Activated CD8-positive, alpha-beta memory T cell treated with anti-CD3 and anti-CD28 coated beads, Interleukin-2, amount 50 U/mL, for 4 hours (primary cell): Measurements from ENCODE around the gene PUS10.
"Not testable (repeated sequence)": the region's sequence is repeated elsewhere in the genome, so short reads cannot be mapped to it uniquely, and the experiment has no call there.

Source experiments
- DNase-seq: peaks from one replicate; pipeline ENCODE4 v3.0.0-alpha.2; 2020

Gene PUS10

DNA sequence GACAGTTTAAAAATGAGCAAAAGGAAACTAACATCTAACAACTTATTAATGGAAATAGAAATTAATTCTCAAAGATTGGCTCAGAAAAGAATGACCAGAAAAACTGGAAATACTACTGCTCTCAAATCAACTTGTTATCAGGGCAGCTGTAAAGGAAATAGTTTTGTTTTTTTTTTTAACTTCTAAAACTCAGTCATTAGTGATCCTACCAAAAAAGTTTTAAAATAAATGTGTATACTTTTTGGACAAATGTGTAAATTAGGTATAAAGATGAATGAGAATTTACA is 52.6 kb downstream of the PUS10 start:
- no peak for DNase-seq

DNA sequence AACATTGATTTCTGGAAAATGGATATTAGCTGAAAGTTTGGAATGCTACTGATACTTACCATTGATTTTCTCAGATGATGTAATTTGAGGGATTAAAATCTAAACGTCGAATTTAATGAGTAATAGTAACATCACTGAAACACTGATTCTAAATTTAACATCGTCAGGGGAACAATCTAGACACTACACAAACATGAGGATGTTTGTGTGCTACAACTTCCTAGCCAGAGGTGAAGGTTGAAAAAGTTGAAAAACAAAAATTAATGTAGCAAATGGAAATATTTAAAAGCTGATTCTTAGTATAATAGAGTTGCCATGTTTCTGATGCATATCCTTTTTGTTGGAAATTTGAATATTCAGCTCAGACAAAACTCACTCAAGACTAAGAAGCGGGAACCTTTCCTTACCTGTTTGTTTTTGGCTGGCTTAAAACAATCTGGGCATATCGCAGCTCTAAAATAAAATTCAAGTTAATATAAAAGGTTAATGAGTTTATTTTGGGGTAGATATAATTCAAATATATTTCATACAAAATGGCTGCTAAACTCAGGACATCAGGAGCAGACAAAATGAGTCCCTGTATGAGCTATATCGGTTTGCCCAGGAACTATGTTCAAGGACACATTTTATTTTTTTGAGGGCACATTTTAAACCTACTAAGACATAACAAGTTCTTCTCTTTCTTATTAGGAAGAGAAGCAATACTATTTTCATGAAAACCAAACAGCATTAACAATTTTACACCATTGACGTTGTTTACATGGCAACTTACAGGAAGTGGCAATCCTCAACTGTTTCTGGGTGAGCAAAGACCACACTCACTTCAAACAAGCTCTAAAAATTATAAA is 53.2 kb downstream of the PUS10 start:
- DNase-seq = no peak

DNA sequence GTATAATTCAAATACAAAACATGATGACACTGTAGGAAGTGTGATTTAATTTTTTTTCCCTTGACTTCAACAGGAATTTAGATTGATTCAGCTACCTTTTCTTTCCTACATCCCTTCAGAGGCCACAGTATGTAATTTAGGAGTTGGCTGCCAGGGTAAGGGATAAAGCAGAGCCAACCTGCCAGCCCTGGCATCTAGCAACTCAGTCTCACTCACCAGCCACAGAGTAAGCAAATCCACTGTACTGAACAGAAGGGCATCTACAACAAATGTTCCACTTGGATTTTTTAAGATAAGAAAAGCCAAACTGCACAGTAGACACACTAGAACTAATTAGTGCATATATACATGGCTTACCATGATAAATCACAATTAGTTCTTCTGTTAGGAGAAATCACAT is 54.9 kb downstream of the PUS10 start:
- DNase-seq = no peak

DNA sequence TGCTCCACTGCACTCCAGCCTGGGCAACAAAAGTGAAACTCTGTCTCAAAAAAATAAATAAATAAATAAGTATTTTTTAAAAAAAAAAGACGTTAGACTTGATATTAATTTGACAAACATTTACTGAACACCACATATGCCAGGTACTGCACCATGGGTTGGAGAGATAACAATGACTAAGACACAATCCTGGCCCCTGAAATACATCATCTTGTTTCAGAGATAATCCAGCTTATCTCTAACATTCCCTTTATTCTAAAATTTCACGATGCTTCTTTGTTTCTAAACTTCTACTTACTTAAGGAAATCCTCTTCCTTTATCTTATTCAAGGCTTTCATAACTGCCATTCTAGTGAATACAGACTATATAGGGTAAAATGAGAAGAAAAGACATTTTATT is 55.5 kb downstream of the PUS10 start:
- DNase-seq = no peak

DNA sequence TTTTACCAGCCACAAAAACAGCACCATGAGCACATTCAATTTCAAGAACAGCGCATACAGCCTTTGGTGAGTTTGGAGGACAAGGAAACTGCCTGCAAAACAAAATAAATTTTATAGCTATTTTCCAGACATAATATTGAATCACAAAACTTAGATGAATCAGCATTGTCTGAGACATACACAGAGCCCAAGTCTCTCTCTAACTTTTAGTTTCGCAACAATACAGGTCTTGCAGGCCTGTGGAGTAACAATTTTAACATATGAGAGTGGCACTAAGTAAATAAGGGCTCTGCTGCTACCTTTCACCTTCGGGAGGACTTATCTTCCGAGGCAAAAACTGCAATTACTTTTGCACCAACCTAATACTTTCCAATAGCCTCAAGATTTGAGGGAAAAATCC is 56.6 kb downstream of the PUS10 start:
- no peak for DNase-seq

DNA sequence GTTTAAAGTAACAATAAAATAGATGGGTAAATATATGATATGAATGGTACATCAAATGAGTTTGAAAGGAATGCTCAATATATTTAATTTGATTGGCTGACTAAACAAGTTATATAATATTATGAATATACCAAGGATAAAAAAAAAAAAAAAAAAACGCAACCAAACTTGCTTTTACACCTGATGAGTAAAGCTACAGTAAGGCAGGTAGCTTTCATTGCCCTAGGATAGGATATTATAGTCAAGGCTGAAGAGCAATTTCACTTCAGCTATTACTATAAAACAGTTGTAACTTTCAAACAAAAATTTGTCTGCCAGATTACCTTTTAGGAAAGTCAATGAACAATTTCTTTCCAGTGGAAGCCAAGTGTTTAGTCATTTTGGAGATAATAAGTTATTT is 57.3 kb downstream of the PUS10 start:
- no peak for DNase-seq

DNA sequence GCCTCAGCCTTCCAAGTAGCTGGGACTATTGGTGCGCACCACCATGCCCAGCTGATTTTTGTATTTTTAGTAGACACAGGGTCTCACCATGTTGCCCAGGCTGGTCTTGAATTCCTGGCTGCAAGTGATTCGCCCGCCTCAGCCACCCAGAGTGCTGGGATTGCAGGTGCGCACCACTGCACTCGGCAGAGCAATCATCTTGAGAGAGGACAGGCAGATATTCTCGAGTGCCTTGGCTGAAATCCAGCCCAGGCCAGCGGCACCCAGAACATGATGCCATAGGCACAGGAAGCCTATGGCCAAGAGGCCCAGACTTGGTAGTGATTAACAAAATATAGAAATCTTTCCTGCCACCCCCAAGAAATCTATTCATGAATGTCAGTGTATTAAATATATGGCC is 58.6 kb downstream of the PUS10 start:
- no peak for DNase-seq

DNA sequence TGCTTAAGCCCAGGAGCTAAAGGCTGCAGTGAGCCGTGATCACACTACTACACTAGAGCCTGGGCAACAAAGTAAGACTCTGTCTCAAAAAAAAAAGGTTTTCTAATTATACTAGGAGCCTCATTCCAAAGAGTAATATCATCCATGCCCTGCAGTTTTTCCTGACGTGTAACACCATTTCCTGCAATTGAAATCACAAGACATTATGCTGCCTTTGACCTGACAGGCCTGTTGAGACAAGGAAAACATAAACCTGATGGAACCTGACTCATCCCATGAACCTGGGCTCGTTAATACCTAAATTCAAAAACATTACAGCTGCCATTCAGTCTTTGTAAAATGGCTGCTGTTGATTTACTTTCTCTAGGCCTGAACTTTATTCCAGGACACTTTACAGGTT is 59.3 kb downstream of the PUS10 start:
- no peak for DNase-seq

DNA sequence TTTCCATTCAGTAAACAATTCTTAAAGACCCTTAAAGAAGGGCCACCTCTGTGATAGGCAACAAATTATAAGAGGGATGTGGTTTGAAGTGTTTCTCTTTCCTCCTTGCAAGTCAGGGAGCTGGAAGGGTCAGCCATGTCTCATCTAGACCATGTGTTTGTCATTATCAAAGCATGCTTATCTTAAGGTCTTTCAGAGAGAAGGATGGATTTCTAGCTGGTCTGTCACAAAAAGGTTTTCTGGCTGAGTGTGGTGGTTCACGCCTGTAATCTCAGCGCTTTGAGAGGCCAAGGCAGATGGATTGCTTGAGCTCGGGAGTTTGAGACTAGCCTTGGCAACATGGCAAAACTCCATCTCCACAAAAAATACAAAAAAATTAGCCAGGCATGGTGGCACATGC is 59.7 kb downstream of the PUS10 start:
- no peak for DNase-seq

DNA sequence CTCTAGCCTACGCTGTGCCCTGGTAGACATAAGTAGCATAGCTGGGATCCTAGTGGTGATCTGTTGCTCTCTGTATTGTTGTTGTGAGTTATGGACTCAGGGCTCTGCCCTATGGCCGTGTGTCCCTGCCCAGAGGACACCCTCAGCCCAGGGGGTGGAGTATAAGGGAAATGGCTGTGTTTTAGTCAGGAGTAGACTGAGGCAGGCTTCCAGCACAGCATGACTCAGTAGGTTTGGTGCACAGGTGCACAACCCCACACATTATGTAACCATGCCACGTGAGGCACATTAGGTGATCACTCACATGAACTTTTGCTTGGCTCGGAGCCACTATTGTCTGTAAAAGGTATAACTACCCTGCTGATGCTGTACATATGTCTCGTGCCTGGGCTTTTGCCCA is 60.4 kb downstream of the PUS10 start:
- no peak for DNase-seq

DNA sequence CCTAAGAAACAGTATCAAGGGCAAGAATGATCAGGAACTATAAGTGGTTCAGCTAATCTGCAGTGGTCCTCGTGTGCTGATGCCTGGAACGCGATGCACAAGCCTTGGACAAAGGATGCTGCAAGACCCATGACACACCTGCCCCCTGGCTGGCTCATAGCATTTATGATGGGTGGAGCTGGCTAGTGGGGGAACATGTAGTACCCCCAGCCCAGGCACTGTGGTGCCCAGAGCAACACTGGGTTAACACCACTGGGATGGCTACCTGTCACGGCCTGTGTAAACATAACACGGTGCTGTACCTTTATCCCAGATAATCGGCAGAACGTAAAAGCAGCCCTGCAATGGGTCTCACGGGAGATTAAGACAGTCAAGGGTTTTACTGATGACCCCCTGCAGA is 60.8 kb downstream of the PUS10 start:
- DNase-seq = no peak

DNA sequence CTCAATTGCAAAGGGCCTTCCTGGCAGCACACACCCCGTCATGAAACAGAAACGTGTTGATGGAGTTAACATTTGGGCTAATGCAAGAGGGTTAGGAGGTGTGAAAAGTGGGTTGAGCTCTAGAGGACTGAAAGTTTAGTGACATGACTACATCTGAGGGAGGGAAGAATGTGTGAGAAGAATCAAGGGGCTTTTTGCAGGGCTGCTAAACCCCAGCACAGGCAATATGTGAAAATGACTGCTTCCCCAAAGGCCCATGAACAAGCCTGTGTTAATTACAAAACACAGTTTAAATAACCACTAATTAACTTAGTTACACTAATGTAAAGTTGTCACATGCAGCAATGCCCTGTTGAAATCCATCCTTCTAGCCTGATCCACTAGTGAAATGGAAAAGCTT is 63.9 kb downstream of the PUS10 start:
- no peak for DNase-seq

DNA sequence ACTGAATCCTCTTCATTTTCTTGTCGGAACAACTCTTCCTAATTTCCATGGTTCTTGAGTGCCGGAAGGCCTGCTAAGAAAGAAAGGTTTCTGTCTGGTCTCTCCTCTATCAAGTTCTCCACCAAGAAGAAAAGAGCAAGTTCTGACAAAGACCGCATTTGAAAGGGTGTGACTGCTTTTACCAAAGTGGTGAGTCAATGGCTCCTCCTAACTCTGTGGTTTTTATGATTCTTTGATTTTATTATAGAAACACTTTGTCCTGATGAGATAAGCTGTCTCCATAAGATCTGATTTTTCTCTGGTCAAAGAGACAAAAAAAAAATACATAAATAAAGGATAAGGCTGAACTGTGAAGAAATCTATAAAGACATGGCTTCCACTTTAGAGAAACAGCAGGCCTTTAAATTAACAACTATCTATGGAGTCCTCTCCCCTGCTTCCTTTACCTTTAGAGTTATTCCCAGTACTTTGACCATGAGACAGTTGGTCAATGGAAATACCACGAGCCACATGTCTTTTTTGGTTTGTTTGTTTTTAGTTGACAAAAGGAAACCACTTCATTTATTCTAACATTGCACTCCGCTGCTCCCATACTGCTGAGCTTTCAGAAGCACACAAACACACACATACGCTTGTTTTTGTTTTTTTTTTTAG is 69.0 kb downstream of the PUS10 start:
- no peak for DNase-seq

DNA sequence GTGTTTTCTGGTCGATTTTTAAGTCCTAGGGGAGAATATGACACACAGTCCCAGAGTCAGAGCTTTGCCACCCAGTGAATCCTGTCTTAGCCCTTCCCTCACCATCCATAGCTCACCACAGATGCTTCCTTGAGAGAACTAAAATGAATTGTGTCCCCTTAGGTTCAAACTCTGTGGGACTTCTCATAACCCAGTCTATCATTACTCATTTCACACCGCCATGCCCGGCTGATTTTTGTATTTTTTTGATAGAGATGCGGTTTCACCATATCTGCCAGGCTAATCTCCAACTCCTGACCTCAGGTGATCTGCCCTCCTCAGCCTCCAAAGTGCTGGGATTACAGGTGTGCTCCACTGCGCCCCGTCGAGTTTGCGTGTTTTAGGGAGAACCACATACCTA is 69.9 kb downstream of the PUS10 start:
- no peak for DNase-seq

DNA sequence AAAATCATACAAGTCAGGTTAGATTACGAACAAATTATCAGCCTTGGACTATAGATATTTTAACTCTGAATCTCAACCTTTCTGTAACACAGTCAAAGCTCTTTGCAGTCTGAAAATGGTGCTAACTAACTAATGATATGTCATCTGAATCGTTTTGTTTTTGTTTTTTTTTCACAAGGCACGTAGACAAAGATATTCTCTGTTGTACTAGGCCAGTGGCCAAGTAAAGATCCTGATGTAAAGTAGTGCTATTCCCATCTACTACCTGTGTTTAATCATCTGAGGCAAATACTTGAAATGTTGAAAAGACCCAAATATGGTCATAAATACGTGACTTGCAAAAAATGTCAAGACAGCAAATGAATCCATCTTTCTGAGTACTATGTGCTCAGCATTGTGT is 71.0 kb downstream of the PUS10 start:
- no peak for DNase-seq

DNA sequence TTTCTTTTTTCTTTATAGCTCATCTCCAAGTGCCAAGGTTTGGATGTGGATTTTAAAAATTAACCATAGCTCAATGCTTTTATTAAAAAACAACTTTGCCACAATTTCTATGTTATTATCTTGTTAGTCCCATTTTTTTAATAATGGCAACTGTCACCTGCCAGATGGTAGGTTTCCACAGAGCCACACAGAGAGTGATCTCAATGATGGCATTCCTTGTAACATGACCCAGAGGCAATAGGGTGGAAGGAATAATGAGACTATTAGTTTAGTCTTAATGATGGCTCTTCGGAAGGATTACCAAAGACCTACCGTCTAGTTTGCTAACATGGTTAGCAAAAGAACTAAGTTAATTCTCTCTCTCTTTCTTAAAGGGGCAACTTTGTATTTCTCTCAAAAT is 72.7 kb downstream of the PUS10 start:
- no peak for DNase-seq

DNA sequence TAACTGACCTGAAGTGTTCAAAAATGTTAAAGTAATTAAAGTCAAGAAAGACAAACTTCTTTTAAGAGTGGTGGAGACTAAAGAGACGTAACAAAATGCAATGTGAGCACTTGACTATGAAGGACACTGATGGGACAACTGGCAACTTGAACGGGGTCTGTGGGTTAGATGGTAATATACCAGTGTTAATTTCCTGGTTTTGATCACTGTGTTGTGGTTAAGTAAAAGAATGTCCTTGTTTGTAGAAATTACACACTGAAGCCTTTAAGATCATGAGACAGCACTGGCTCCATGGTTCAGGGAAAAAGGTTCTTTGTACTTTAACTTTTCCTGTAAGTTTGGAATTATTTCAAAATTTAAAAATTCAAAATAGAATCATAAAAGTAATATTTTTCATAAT is 78.4 kb downstream of the PUS10 start:
- DNase-seq = no peak

DNA sequence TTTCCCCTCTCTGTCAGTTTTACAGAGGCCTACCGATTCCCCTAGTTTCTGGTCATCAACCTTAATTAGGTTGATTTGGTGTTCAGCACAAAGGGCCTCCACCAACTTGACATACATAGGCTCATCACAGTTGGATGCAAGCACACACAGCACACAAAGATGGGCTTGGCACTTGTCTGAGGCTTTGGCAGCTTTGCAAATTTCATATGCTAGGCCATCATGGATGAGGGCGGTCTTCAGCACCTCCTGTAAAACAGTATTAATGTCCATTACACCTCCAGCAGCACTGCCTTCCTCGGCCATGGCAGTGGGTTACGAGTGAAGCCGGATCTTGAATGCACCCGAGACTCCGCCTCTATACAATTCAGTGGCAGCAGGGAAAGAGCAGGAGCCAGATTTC is 79.8 kb downstream of the PUS10 start:
- DNase-seq = no peak

DNA sequence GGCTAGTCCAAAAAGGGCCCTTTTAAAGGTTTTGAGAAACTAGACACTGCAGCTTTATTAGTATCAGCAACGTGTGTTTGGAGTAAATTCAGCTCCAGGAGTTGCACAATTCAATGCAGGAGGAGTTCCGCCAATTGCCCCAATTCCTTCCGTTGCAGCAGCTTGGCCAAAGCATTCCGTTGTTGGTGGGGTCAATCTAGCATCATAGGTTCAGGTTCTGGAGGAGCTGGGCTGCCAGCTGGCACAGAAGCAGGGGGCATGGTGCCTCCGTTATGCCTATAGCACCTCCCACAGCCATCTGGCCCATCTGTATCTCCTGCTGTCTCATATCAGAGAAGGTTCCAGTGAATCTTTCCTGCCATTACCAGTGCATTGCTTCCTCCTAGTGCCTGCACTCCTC is 81.3 kb downstream of the PUS10 start:
- no peak for DNase-seq

DNA sequence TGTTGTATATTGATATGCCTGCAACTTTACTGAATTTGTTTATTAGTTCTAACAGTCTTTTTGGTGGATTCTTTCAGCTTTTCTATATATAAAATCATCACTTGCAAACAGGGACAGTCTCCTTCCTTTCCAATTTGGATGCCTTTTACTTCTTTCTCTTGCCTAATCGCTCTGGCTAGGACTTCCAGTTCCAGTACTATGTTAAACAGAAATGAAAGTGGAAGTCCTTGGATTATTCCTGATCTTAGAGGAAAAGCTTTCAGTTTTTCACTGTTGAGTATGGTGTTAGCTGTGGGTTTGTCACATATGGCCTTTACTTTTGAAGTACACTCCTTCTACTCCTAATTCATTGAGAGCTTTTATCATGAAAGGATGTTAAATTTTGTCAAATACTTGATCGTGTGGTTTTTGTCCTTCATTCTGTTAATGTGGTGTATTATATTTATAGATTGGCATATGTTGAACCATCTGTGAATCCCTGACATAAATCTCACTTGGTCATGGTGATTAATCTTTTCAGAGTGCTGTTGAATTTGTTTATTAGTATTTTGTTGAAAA is 83.8 kb downstream of the PUS10 start:
- DNase-seq = no peak

DNA sequence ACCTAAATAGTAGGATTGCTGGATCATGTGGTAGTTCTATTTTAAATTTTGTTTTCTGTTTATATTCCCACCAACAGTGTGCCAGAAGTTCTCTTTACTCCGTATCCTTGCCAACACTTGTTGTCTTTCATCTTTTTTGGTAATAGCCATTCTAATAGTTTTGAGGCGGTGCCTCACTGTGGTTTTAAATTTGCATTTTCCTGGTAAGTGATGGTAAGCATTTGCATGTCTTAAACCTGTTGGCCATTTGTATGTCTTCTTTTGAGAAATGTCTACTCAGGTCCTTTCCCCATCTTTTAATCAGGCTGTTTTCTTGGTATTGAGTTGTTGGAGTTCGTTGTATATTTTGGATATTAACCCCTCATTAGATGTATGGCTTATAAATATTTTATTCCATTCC is 85.1 kb downstream of the PUS10 start:
- no peak for DNase-seq

DNA sequence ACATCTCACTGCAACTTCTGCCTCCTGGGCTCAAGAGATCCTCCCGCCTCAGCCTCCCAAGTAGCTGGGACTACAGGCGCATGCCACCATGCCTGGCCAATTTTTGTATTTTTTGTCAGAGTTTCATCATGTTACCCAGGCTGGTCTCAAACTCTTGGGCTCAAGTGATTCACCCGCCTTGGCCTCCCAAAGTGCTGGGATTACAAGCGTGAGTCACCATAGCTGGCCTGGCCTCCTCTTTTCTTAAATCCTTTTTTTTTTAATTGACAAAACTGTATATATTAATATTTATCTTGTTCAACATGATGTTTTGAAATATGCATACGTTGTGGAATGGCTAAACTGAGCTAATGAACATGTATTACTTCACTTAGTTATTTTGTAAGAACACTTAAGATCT is 86.0 kb downstream of the PUS10 start:
- DNase-seq = not testable (repeated sequence)

DNA sequence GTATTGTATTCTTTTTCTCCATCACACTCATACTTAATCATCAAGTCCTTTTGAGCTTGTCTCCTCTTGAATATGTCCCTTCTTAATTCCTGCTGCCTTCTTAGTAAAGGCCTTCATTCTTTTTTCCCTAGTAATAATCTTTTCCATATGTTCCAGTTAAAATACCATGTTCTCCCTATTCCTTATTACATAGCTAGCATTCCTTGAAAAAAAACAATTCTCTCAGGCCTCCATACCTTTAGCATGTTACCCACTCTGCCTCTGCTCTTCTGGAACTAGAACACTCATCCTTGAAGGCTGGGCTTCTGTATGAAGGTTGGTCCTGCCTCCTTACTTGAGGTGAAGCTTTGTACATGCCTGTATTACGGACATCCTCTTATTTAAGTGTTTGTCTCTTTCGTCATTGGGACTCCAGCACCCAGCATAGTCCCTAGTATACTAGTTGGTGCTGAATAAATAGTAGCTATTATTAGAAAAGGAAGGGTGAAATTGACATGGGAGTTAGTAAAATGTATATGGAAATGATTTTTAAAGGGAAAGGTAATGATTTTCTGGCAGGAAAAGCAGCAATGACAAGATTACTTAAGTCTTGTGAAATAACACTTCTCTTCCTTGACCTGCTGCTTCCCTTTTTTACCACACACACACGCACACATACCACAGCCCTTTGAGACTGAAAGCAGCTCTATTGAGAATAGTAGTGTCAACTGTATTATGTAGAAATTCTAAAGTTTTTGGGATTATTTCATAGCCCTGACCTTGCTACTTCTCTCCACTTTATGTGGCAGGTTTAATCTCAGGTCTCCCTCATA is 91.1 kb downstream of the PUS10 start:
- no peak for DNase-seq
